Activated naive CD4-positive, alpha-beta T cell treated with anti-CD3 and anti-CD28 coated beads, Interleukin-2, amount 50 U/mL, for 24 hours (primary cell): ENCODE results near the gene SLAMF1.
"Not testable (repeated sequence)": the region's sequence is repeated elsewhere in the genome, so short reads cannot be mapped to it uniquely, and the experiment has no call there.

Experiments used
- H3K27ac Mint-ChIP-seq: one replicate; pipeline ENCODE4 v1.8.0; 2021; ENCODE audit warnings: mild to moderate bottlenecking, mixed read lengths
- H3K27me3 Mint-ChIP-seq: one replicate; pipeline ENCODE4 v1.8.0; 2021; ENCODE audit warnings: mixed read lengths
- H3K36me3 Mint-ChIP-seq: one replicate; pipeline ENCODE4 v1.8.0; 2021; ENCODE audit warnings: mixed read lengths
- H3K4me1 Mint-ChIP-seq: one replicate; pipeline ENCODE4 v1.8.0; 2021; ENCODE audit warnings: mixed read lengths
- H3K4me3 Mint-ChIP-seq: one replicate; pipeline ENCODE4 v1.8.0; 2021; ENCODE audit warnings: mild to moderate bottlenecking, mixed read lengths
- H3K9me3 Mint-ChIP-seq: one replicate; pipeline ENCODE4 v1.8.0; 2021; ENCODE audit warnings: mixed read lengths

SLAMF1 gene

GRCh38 chr1:160560806-160561205 is 86.0 kb downstream of the SLAMF1 start:
- Mint-ChIP-seq H3K4me1 (peaks cover 73% of the 10 kb centered on the region), H3K9me3 (no peaks in the 10 kb centered on the region), H3K27me3 (no peaks in the 10 kb centered on the region), H3K27ac (peak overlapping the region; percentile 97), H3K4me3 (peak overlapping the region; percentile 70), H3K36me3 (peaks cover 32% of the 10 kb centered on the region)

- H3K27ac Mint-ChIP-seq = peak overlapping the region; percentile 97
- H3K4me3 Mint-ChIP-seq = peak overlapping the region; percentile 70
- peaks cover 30% of the 10 kb centered on the region for H3K36me3 Mint-ChIP-seq
- H3K9me3 Mint-ChIP-seq = no peaks in the 10 kb centered on the region
- H3K27me3 Mint-ChIP-seq = no peaks in the 10 kb centered on the region
- peaks cover 66% of the 10 kb centered on the region for H3K4me1 Mint-ChIP-seq
Observed at GRCh38 chr1:160560045-160560705, 86.7 kb downstream of the SLAMF1 start.

GRCh38 chr1:160559437-160559836 is 87.4 kb downstream of the SLAMF1 start:
- Mint-ChIP-seq H3K36me3 (peaks cover 30% of the 10 kb centered on the region), H3K4me3 (peak overlapping the region; percentile 70), H3K27ac (peak overlapping the region; percentile 97), H3K4me1 (peaks cover 59% of the 10 kb centered on the region)
- not testable (repeated sequence) for H3K27me3 Mint-ChIP-seq, H3K9me3 Mint-ChIP-seq

- Mint-ChIP-seq H3K36me3 (peaks cover 31% of the 10 kb centered on the region), H3K4me1 (peaks cover 53% of the 10 kb centered on the region), H3K9me3 (no peaks in the 10 kb centered on the region), H3K27me3 (no peaks in the 10 kb centered on the region), H3K4me3 (peak overlapping the region; percentile 70), H3K27ac (peak overlapping the region; percentile 69)
Observed at GRCh38 chr1:160558660-160559380, 88.0 kb downstream of the SLAMF1 start.
